ENCODE data around the gene RHOV. TPM values are rescaled to one million over a fixed set of nuclear protein-coding genes. Genes with fewer than 3 reads are reported as not detected.

The RHOV gene
- total RNA-seq, 1 donor from 2014 or later: 7.1 TPM

GRCh38 chr15:40843885-40844695 is 29.9 kb downstream of the RHOV start, which contains the start of gene SPINT1:
TSS of gene SPINT1 (plus strand) at chr15:40844048. CDS start at chr15:40844555, 507 bp downstream.
- FAIRE-seq (no peak), DNase-seq (ENCODE audit: low read depth) (peak; percentile 62)
- TF ChIP-seq CTCF (IDR thresholded peaks at IDR 0.05; ENCODE audit: insufficient read depth, low read length, severe bottlenecking): no peak

GRCh38 chr15:40843261-40843884 is 30.7 kb downstream of the RHOV start:
- FAIRE-seq: no peak

More at GRCh38 chr15:40843885-40844695, 29.9 kb downstream of the RHOV start, which contains the start of gene SPINT1:
- Histone ChIP-seq H3K4me3 (ENCODE audit: low read depth, low read length) (peak within 1 kb of the TSS; percentile 91), H3K27me3 (ENCODE audit: control insufficient read depth, insufficient read depth, low read length) (no peaks in the 10 kb centered on the region), H3K36me3 (ENCODE audit: control insufficient read depth, insufficient read depth, low read length) (peaks cover 6% of the 10 kb centered on the region)

GRCh38 chr15:40841741-40842140 is 32.3 kb downstream of the RHOV start:
- DNase-seq (ENCODE audit: low read depth) (no peak), FAIRE-seq (no peak)
- Histone ChIP-seq H3K27me3 (ENCODE audit: control insufficient read depth, insufficient read depth, low read length) (no peaks in the 10 kb centered on the region), H3K36me3 (ENCODE audit: control insufficient read depth, insufficient read depth, low read length) (peaks cover 1% of the 10 kb centered on the region), H3K4me3 (ENCODE audit: low read depth, low read length) (no peak overlapping the region)
- TF ChIP-seq CTCF (IDR thresholded peaks at IDR 0.05; ENCODE audit: insufficient read depth, low read length, severe bottlenecking): no peak

More at GRCh38 chr15:40843261-40843884, 30.7 kb downstream of the RHOV start:
- DNase-seq (ENCODE audit: low read depth): no peak
- no peak for TF ChIP-seq CTCF (IDR thresholded peaks at IDR 0.05; ENCODE audit: insufficient read depth, low read length, severe bottlenecking)
- H3K4me3 ChIP-seq (ENCODE audit: low read depth, low read length): peak overlapping the region; percentile 91
- H3K36me3 ChIP-seq (ENCODE audit: control insufficient read depth, insufficient read depth, low read length): peaks cover 6% of the 10 kb centered on the region
- H3K27me3 ChIP-seq (ENCODE audit: control insufficient read depth, insufficient read depth, low read length): no peaks in the 10 kb centered on the region

- TF ChIP-seq CTCF (IDR thresholded peaks at IDR 0.05; ENCODE audit: insufficient read depth, low read length, severe bottlenecking): no peak
- H3K36me3 ChIP-seq (ENCODE audit: control insufficient read depth, insufficient read depth, low read length): no peaks in the 10 kb centered on the region
- DNase-seq (ENCODE audit: low read depth) (no peak), FAIRE-seq (no peak)
- no peaks in the 10 kb centered on the region for H3K27me3 ChIP-seq (ENCODE audit: control insufficient read depth, insufficient read depth, low read length)
- no peak overlapping the region for H3K4me3 ChIP-seq (ENCODE audit: low read depth, low read length)
These were observed 35.3 kb downstream of the RHOV start for GRCh38 chr15:40838756-40839155.

GRCh38 chr15:40836020-40836419 is 38.0 kb downstream of the RHOV start:
- DNase-seq (ENCODE audit: low read depth) (no peak), FAIRE-seq (no peak)
- Histone ChIP-seq H3K36me3 (ENCODE audit: control insufficient read depth, insufficient read depth, low read length) (no peaks in the 10 kb centered on the region), H3K27me3 (ENCODE audit: control insufficient read depth, insufficient read depth, low read length) (no peaks in the 10 kb centered on the region), H3K4me3 (ENCODE audit: low read depth, low read length) (no peak overlapping the region)
- no peak for TF ChIP-seq CTCF (IDR thresholded peaks at IDR 0.05; ENCODE audit: insufficient read depth, low read length, severe bottlenecking)

Data from bronchial epithelial cell (primary cell).